HL-60 (cell line): ENCODE measurements around the gene ZNF521.

Source experiments
- DNase-seq, 2 experiments: peaks; one replicate each; pipeline ENCODE4 v3.0.0-alpha.2; 2010 to 2020; ENCODE audit warnings: low read depth in 1 of 2, low spot score in 1 of 2
- H3K27ac ChIP-seq: fragments of 250-450 bp; sonication (Bioruptor Pico); replicated peaks from 2 replicates; pipeline ENCODE4 v1.5.1; 2020; ENCODE audit warnings: mild to moderate bottlenecking, moderate library complexity
- H3K27me3 ChIP-seq: fragments of 250-450 bp; sonication (Bioruptor Pico); 2 replicates; pipeline ENCODE4 v1.5.1; 2021; ENCODE audit warnings: mild to moderate bottlenecking, moderate library complexity; ENCODE audit not compliant: insufficient read depth, poor library complexity, severe bottlenecking
- H3K4me3 ChIP-seq: replicated peaks from 2 replicates; pipeline ENCODE4 v1.5.1; 2011; ENCODE audit warnings: mild to moderate bottlenecking, control low read depth, low read length; ENCODE audit not compliant: insufficient read depth
- GABPA ChIP-seq: IDR thresholded peaks from 2 replicates; pipeline ENCODE4 v1.6.1; 2012; ENCODE audit warnings: low read depth
- POLR2AphosphoS5 ChIP-seq: IDR thresholded peaks from 2 replicates; pipeline ENCODE4 v1.6.1; 2012; ENCODE audit warnings: low read depth
- SPI1 ChIP-seq: IDR thresholded peaks from 2 replicates; pipeline ENCODE4 v1.6.1; 2012; ENCODE audit warnings: low read depth, mild to moderate bottlenecking, borderline replicate concordance
- TF ChIP-seq, protein P1 (sequence below): IDR thresholded peaks from 2 replicates; pipeline ENCODE4 v1.6.1; 2012; ENCODE audit warnings: low read depth; ENCODE audit not compliant: insufficient replicate concordance
- TF ChIP-seq, protein P2 (sequence below): IDR thresholded peaks from one replicate; pipeline ENCODE4 v1.5.1; 2011; ENCODE audit warnings: low read length, control low read depth, inconsistent platforms; ENCODE audit not compliant: insufficient read depth

Gene ZNF521

DNA sequence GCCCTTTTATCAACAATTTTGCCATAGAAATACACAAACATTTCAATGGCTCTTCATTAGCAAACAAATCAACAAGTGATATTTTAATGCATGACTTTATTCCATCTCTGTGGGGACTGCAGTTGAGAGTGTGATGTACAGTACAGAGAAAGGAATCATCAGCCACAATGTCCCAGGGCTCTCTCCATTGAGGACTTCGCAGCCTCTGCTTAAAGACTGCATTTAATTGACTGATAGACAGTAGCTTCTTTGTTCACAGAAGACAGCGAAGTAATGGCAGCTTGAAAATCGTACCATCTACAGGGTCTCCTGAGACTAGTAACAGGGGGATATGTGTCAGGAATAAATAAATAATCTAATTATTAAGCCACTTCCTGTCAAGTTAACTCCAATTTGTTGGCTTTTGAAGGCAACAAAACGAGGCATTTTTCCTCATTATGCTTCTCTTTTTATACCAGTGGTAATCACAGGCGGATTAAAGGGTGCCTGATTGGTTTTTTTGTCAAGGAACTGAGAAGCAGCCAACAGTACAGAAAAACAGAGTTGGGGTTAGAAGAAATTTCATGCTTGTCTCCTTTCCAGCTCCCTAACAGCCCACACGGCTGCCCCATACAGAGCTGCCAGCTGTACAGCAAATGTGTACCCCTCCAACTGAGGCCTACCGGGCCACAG is 164.3 kb downstream of the ZNF521 start:
- TF ChIP-seq SPI1 (no peak), POLR2AphosphoS5 (no peak), GABPA (no peak)
- TF ChIP-seq, protein P1, sequence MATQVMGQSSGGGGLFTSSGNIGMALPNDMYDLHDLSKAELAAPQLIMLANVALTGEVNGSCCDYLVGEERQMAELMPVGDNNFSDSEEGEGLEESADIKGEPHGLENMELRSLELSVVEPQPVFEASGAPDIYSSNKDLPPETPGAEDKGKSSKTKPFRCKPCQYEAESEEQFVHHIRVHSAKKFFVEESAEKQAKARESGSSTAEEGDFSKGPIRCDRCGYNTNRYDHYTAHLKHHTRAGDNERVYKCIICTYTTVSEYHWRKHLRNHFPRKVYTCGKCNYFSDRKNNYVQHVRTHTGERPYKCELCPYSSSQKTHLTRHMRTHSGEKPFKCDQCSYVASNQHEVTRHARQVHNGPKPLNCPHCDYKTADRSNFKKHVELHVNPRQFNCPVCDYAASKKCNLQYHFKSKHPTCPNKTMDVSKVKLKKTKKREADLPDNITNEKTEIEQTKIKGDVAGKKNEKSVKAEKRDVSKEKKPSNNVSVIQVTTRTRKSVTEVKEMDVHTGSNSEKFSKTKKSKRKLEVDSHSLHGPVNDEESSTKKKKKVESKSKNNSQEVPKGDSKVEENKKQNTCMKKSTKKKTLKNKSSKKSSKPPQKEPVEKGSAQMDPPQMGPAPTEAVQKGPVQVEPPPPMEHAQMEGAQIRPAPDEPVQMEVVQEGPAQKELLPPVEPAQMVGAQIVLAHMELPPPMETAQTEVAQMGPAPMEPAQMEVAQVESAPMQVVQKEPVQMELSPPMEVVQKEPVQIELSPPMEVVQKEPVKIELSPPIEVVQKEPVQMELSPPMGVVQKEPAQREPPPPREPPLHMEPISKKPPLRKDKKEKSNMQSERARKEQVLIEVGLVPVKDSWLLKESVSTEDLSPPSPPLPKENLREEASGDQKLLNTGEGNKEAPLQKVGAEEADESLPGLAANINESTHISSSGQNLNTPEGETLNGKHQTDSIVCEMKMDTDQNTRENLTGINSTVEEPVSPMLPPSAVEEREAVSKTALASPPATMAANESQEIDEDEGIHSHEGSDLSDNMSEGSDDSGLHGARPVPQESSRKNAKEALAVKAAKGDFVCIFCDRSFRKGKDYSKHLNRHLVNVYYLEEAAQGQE = no peak
- TF ChIP-seq, protein P2, sequence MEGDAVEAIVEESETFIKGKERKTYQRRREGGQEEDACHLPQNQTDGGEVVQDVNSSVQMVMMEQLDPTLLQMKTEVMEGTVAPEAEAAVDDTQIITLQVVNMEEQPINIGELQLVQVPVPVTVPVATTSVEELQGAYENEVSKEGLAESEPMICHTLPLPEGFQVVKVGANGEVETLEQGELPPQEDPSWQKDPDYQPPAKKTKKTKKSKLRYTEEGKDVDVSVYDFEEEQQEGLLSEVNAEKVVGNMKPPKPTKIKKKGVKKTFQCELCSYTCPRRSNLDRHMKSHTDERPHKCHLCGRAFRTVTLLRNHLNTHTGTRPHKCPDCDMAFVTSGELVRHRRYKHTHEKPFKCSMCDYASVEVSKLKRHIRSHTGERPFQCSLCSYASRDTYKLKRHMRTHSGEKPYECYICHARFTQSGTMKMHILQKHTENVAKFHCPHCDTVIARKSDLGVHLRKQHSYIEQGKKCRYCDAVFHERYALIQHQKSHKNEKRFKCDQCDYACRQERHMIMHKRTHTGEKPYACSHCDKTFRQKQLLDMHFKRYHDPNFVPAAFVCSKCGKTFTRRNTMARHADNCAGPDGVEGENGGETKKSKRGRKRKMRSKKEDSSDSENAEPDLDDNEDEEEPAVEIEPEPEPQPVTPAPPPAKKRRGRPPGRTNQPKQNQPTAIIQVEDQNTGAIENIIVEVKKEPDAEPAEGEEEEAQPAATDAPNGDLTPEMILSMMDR = no peak
- DNase-seq = no peak
- H3K27ac ChIP-seq = no peak overlapping the region
- H3K4me3 ChIP-seq = no peak overlapping the region
- peaks cover 8% of the 10 kb centered on the region for H3K27me3 ChIP-seq

GRCh38 chr18:25186871-25187270 is 165.1 kb downstream of the ZNF521 start:
- no peak overlapping the region for H3K4me3 ChIP-seq
- no peak for DNase-seq
- H3K27ac ChIP-seq = no peak overlapping the region
- TF ChIP-seq, protein P2 = no peak
- TF ChIP-seq POLR2AphosphoS5 (no peak), SPI1 (no peak), GABPA (no peak)
- TF ChIP-seq, protein P1 = no peak
- H3K27me3 ChIP-seq = peaks cover 8% of the 10 kb centered on the region

DNA sequence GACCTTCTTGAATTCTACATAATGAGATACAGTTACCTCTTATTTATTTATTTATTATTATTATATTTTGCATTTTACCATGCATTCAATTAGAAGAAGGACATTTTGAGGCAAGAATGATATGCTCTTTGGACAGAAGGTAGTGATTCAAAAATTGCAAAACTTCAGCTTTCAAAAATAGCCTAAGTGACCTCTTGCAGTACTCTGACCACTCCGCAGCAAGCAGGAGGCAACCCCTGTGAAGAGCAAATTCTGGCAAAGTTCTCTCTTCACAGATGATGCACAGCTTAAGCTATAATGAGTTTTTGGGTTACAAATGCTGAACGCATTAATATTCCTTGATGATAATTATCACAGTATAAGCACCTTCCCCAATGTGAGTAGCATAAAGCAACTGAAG is 170.0 kb downstream of the ZNF521 start:
- Histone ChIP-seq H3K27me3 (peaks cover 8% of the 10 kb centered on the region), H3K4me3 (no peak overlapping the region), H3K27ac (no peak overlapping the region)
- TF ChIP-seq, protein P2 = no peak
- TF ChIP-seq, protein P1 = no peak
- no peak for TF ChIP-seq GABPA
- TF ChIP-seq POLR2AphosphoS5 = no peak
- no peak for TF ChIP-seq SPI1
- no peak for DNase-seq
